ENCODE data around the gene RAPGEF3.

Gene RAPGEF3

DNA sequence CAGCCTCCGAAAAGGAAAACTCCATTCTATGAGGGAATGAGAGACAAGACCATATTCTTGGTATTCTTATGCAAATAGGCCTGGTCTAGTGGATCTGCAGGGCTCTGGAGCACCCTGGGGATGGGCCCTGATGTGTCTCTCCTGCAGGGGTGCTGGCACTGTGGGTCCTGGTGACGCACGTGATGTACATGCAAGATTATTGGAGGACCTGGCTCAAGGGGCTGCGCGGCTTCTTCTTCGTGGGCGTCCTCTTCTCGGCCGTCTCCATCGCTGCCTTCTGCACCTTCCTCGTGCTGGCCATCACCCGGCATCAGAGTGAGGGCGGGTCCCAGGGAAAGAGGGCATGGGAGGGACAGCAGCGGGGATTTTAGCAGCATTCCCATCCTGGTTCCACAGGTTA lies 20.2 kb upstream of the RAPGEF3 start:
- no peak for DNase-seq (ENCODE audit: extremely low read depth, low read depth)
- TF ChIP-seq, protein P1, sequence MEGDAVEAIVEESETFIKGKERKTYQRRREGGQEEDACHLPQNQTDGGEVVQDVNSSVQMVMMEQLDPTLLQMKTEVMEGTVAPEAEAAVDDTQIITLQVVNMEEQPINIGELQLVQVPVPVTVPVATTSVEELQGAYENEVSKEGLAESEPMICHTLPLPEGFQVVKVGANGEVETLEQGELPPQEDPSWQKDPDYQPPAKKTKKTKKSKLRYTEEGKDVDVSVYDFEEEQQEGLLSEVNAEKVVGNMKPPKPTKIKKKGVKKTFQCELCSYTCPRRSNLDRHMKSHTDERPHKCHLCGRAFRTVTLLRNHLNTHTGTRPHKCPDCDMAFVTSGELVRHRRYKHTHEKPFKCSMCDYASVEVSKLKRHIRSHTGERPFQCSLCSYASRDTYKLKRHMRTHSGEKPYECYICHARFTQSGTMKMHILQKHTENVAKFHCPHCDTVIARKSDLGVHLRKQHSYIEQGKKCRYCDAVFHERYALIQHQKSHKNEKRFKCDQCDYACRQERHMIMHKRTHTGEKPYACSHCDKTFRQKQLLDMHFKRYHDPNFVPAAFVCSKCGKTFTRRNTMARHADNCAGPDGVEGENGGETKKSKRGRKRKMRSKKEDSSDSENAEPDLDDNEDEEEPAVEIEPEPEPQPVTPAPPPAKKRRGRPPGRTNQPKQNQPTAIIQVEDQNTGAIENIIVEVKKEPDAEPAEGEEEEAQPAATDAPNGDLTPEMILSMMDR (IDR thresholded peaks at IDR 0.05; ENCODE audit: low read depth, low read length) = no peak

DNA sequence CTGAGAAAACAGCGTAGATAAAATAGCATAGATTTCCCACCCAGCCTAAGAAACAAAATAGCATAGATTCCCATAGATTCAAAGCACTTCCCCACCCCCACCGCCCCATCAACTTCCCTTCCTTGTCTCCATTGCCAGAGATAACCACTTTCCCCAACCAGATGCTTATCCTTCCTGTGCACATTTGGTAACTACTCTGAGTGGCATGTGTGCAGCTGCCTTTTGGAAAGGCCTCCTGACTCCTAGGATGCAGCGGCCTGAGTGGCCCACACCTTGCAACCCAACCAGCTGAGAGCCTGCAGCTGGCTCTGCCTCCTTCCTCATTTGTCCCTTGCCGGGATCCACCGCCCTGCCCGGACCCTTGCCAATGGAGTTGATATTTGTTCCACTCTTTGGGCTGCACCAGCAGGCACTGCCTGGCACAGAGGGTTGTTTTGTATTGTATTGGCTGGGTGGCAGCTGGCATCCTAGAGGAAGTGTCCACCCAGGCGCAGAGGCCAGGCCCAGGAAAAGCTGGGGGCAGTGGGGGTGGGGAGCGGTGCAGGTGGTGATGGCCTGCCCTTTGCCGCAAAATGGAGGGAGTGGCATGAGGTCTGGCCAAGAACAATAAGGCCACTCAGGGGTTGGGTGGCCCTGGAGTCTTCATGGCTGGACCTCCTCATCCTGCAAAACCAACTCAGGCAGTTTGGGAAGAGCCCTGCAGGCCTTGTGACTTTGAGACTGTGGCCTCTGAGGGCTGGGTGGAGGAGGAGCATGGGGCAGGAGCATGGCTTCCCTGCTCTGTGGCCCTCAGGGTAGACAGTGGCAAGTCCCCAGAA lies 19.3 kb upstream of the RAPGEF3 start:
- TF ChIP-seq, protein P1 (IDR thresholded peaks at IDR 0.05; ENCODE audit: low read depth, low read length) = no peak
- DNase-seq (ENCODE audit: extremely low read depth, low read depth) = no peak

DNA sequence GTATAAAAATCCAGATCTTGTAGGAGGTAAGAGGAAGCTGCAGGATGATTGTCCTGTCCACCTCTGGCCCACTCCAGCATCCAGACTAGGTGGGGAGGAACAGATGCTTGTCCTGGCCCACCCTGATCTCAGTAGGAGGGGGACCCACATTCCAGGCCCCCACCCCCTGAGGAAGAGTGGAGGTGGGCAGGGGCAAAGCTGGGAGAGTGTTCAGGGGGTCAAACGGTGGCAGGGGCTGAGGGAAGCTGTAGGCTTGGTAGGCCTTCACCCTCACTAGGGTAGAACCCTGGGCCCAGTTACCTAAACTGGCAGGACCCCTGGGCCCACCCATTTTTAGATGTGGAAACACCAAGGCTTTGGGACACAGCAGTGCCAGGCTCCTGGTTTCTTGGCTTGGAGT lies 18.5 kb upstream of the RAPGEF3 start:
- no peak for DNase-seq (ENCODE audit: extremely low read depth, low read depth)
- TF ChIP-seq, protein P1 (IDR thresholded peaks at IDR 0.05; ENCODE audit: low read depth, low read length) = no peak

DNA sequence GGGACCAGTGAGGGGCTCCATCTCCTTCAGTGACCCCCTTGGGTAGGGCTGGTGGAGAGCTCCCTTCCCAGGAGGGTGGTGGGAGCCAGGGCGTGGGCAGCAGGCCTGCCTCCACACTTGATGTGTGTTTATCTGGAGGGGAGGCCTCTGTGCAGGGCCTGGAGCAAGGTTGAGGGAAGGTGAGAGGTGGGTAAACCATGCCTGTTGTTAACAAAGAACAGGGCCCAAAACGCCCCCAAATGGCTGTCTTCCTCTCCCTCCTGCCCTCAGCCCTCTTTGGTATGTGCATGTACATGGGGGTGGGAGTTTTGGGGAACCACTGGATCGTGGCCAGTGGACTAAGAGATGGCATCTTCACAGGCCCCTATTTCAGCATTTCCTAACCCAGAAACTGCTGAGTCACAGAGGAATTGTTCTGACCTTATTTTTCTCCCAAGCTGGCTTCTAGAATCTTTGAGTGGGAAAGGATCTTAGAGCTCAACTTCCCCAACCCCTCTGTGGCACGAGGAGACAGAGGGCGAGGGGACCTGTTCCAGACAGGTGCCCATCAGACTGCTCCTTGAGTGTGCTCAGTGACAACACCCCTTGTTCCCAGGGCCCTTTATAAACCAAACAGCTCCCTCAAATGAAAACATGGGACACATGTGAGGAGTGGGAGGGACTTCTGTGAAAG lies 17.9 kb upstream of the RAPGEF3 start:
- DNase-seq (ENCODE audit: extremely low read depth, low read depth) = peak; percentile 16
- TF ChIP-seq, protein P1 (IDR thresholded peaks at IDR 0.05; ENCODE audit: low read depth, low read length) = no peak

DNA sequence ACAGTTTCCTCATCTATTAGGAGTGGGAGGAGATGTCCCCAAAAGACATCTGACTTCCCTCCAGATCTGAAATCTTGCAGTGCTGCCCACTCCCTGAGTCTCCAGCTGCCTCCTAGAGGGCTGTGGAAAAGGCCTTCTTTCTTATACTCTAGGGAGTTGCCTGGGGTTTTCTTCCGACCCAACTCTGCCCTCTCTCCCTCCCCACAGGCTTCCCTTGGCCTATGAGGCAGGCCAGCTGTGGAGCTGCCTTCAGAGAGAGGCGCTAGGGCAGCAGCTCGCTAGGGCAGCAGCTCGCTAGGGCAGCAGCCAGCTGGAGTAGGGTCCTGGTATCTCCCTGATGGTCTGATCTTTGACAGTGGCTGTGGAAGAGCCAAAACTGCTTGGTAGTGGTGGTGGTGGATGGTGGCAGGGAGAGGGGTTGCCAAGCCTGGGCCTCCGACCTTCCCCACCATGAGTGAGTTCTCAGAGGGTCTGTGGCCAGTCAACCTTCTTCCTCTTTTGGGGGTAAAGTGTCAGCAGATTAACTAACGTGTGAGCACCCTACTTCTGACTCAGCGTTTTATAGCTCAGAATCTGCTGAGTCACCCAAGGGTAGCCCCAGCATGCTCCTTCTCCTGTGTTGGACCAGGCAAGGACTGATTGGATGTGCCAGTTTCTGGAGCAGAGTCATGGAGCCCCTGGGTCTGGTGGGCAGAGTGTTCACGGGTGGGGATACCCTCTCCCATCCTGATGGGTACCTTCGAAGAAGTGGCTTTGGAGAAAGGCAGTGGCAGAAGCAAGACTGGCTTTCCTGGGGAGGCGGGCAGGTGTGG lies 16.6 kb upstream of the RAPGEF3 start:
- TF ChIP-seq, protein P1 (IDR thresholded peaks at IDR 0.05; ENCODE audit: low read depth, low read length) = no peak
- DNase-seq (ENCODE audit: extremely low read depth, low read depth) = no peak

DNA sequence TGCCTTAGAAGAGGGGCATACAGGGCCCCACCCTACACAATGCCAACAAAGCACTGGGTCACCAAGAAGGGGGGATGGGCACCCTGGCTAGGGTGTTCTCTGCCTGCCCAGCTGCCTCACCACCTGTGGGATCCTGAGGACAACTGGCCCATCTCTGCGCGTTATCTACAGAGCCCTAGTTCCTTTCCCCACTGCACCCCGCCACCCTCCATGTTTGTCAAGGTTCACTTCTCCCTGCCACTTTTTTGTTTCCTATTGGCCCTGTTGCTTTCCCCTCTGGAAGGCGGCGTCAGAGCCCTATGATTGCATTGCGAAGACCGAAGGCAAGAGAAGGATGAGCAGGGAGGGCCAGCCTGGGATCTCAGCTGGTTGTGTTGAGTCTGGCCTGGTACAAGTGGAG lies 16.0 kb upstream of the RAPGEF3 start:
- TF ChIP-seq, protein P1 (IDR thresholded peaks at IDR 0.05; ENCODE audit: low read depth, low read length) = no peak
- DNase-seq (ENCODE audit: extremely low read depth, low read depth) = no peak
